LNCaP clone FGC (cell line): ENCODE measurements around the gene SLC25A13.

Experiments
- DNase-seq: peaks from one replicate; pipeline ENCODE4 v3.0.0-alpha.2; 2011; ENCODE audit warnings: low read depth
- H3K4me3 ChIP-seq: 2 replicates; pipeline ENCODE4 v1.5.1; 2011; ENCODE audit warnings: mild to moderate bottlenecking, low read depth, low read length, control low read depth
- TF ChIP-seq, protein P1 (sequence below): IDR thresholded peaks from 2 replicates; pipeline ENCODE4 v1.5.1; 2012; ENCODE audit warnings: mild to moderate bottlenecking; ENCODE audit not compliant: control insufficient read depth, insufficient read depth; ENCODE audit errors: extremely low read depth

Gene SLC25A13

DNA sequence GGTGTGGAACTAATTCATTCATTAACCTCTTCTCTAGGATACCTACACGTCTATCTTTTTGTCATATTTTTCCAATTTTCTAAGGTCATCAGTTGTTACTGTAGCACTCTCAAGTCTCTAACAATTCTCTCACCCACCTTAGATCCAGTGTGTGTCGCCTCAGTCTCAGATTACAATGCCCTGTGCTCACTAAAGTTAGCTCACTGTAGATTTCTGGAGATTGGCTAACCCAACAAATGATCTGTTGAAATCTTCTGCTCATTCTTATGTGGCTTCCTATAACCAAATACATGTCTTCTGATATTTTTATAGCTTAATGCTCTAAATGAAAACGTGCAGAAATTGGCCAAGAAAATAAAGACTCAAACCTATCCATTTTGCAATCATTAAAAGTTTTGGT lies 142.6 kb downstream of the SLC25A13 start:
- no peak for DNase-seq
- TF ChIP-seq, protein P1, sequence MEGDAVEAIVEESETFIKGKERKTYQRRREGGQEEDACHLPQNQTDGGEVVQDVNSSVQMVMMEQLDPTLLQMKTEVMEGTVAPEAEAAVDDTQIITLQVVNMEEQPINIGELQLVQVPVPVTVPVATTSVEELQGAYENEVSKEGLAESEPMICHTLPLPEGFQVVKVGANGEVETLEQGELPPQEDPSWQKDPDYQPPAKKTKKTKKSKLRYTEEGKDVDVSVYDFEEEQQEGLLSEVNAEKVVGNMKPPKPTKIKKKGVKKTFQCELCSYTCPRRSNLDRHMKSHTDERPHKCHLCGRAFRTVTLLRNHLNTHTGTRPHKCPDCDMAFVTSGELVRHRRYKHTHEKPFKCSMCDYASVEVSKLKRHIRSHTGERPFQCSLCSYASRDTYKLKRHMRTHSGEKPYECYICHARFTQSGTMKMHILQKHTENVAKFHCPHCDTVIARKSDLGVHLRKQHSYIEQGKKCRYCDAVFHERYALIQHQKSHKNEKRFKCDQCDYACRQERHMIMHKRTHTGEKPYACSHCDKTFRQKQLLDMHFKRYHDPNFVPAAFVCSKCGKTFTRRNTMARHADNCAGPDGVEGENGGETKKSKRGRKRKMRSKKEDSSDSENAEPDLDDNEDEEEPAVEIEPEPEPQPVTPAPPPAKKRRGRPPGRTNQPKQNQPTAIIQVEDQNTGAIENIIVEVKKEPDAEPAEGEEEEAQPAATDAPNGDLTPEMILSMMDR = no peak
- no peak overlapping the region for H3K4me3 ChIP-seq

DNA sequence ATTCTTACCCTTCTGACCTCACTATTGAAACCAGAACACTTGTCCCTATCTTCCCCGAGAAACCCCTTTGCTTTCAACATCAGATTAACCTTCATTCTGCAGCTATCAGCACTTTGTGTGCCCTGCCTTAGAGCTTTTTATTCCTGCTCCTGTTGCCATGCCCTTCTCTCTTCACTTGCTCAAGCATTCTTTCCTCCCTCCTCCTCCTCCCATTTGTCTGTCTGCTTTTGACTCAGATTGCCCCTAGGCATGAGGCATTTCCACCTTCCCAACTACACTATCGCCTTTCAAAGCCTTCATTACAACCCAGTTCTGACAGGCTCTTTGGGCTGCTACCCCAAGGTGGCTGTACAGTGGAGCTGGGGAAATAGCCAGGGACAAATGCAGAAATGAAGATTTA lies 143.3 kb downstream of the SLC25A13 start:
- TF ChIP-seq, protein P1 = no peak
- no peak overlapping the region for H3K4me3 ChIP-seq
- no peak for DNase-seq

DNA sequence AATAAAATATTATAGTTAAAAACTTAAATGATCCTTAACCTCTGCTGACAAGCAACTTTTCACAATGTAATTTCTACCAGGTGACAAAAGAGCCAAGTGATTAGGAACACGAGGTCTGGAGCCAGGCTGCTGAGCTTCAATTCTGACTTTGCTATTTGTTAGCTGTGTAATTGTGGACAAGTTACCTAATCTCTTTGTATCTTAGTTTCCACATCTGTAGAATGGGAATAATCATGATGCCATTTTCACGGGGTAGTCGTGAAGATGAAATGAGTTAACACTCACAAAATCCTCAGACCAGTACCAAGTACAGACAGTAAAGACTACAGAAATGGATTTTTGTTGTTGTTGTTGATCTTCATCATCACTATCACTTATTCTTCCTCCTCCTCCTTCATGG lies 144.5 kb downstream of the SLC25A13 start:
- TF ChIP-seq, protein P1 = no peak
- no peak for DNase-seq

DNA sequence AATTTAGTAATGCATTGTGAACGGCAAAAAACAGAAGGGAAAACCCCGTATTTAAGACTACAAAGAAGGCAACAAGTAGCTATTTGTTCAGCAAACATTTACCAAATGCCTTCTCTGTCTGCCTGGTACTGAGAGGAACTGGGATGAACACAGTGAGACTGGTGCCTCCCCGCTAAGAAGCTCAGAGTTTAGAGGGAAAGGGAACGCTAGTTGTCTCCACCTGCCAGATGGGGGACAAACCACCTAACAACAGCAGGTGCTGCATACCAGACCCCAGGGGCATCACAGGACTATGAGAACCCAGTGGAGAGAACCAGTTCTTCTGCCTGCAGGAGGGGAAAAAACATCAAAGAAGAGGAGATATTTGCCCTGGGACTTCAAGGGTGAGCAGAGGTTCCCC lies 147.1 kb downstream of the SLC25A13 start:
- no peak for DNase-seq
- TF ChIP-seq, protein P1 = no peak

More for the DNA sequence above, 144.5 kb downstream of the SLC25A13 start:
- H3K4me3 ChIP-seq = no peak overlapping the region

DNA sequence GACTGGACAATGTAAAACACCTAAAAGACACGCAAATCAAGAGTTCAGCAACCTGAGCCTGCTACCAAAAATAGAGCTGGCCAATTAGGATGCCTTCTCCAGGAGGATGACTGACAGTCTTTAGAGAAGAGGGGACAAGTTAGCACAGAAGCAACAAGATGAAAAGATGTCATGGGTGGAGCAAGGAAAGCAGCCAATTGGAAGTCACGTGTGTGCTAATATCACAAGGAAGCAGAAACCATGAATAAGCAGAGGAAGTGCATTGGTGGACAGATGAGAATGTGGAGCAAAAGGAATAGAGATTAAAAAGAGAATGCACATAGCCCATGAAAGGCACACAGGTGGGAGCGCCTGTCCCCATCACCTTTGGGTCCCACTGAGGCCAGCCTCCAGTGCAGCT lies 148.1 kb downstream of the SLC25A13 start:
- no peak for DNase-seq
- H3K4me3 ChIP-seq = no peak overlapping the region
- TF ChIP-seq, protein P1 = no peak

More for the DNA sequence above, 147.1 kb downstream of the SLC25A13 start:
- no peak overlapping the region for H3K4me3 ChIP-seq

DNA sequence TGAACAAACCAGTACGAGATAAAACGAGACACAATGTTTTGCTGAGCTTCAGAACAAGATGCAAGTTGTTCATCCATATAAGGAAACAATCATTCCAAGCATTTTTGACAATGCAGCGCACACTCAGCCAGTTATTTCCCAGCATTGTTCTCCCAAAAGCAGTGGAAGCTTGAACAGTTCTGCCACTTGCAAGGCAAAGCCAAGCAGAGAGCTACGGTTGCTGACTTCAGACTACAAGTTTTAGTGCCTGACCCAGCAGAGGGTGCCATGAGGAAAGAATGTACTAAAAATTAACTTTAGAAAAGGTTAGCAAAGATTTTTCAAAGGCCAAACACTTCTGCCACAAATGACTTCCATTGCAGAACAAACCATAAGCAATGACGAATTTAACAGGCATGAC lies 152.5 kb downstream of the SLC25A13 start:
- TF ChIP-seq, protein P1 = no peak
- DNase-seq = no peak

DNA sequence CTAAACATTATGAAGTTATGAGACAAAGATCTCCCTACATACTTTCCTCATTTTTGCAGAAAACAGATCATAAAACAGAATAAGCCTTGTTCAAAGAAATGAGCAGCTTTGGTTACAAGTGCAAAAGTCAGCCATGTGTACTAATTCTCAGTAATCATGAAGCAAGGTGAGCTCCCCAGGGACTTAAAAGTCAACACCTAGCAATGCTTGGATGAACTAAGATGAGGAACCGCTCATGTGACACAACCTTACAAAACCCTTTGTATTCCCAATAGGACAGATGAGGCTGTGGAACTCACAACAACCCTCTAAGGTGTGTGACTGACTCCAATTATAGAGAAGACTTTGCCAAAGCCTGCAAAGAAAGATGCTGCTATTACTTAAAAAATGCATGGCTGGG lies 154.5 kb downstream of the SLC25A13 start:
- no peak overlapping the region for H3K4me3 ChIP-seq
- DNase-seq = no peak
- TF ChIP-seq, protein P1 = no peak

More for the DNA sequence above, 152.5 kb downstream of the SLC25A13 start:
- no peak overlapping the region for H3K4me3 ChIP-seq
